Testis (tissue), 2 donors: ENCODE results near the gene MTTP.

Source experiments
- POLR2A ChIP-seq: fragments of 450-650 bp; IDR thresholded peaks from one replicate; pipeline ENCODE4 v1.6.1; 2017; ENCODE audit warnings: antibody characterized with exemption, mild to moderate bottlenecking, moderate library complexity
- TF ChIP-seq, protein P1 (sequence below), 3 experiments: fragments of 450-650 bp in 2 of 3; fragments of 200-600 bp in 1 of 3; sonication (generic) in 1 of 3; IDR thresholded peaks; one replicate each; pipeline ENCODE4 v1.5.1; 2016 to 2019; ENCODE audit warnings: antibody characterized with exemption in 3 of 3, mild to moderate bottlenecking in 2 of 3, moderate library complexity in 1 of 3

DNA sequence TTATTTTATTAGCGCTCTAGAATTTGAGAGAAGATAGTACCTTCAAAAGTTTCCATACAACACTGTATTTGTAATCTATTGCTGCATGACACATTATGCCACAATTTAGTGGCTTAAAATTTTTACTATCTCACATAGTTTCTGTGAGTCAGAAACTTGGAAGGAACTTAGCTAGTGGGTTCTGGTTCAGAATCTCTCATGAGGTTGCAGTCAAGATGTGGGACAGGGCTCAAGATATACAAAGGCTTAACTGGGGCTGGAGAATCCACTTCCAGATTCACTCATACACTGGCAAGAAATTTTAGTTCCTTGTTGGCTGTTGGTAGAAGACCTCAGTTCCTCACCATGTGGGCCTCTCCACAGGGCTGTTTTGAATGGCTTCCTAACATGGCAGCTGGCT is 94.5 kb downstream of the MTTP start:
- TF ChIP-seq, protein P1, sequence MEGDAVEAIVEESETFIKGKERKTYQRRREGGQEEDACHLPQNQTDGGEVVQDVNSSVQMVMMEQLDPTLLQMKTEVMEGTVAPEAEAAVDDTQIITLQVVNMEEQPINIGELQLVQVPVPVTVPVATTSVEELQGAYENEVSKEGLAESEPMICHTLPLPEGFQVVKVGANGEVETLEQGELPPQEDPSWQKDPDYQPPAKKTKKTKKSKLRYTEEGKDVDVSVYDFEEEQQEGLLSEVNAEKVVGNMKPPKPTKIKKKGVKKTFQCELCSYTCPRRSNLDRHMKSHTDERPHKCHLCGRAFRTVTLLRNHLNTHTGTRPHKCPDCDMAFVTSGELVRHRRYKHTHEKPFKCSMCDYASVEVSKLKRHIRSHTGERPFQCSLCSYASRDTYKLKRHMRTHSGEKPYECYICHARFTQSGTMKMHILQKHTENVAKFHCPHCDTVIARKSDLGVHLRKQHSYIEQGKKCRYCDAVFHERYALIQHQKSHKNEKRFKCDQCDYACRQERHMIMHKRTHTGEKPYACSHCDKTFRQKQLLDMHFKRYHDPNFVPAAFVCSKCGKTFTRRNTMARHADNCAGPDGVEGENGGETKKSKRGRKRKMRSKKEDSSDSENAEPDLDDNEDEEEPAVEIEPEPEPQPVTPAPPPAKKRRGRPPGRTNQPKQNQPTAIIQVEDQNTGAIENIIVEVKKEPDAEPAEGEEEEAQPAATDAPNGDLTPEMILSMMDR (IDR thresholded peaks at IDR 0.05): no peak
- no peak for TF ChIP-seq POLR2A
